H1 (cell line): ENCODE data around the gene HLA-DPA1. TPM values are rescaled to one million over a fixed set of nuclear protein-coding genes. Genes with fewer than 3 reads are reported as not detected.

Experiments
- CTCF ChIA-PET: fragments of 300-600 bp; sonication (Branson Sonifier 250); formaldehyde crosslinking; loops from one replicate; lab custom pipeline; 2021; ENCODE audit not compliant: partially characterized antibody; lab: Charles Lee
- POLR2A ChIA-PET: fragments of 300-600 bp; sonication (Branson Sonifier 250); formaldehyde crosslinking; loops from one replicate; lab custom pipeline; 2021; ENCODE audit warnings: inconsistent platforms; ENCODE audit not compliant: partially characterized antibody; lab: Charles Lee
- DNase-seq, 2 experiments: peaks; one replicate each; pipeline versions ENCODE4 v3.0.0 to v3.0.0-alpha.2; 2010 to 2022; ENCODE audit warnings: low spot score in 2 of 2, low read depth in 1 of 2, mixed read lengths in 1 of 2
- FAIRE-seq: peaks from 2 replicates; lab custom pipeline; 2011; peaks lifted over from hg19 to GRCh38; lab: Jason Lieb, UNC
- H2AFZ ChIP-seq: 2 replicates; pipeline ENCODE4 v1.8.1; 2012; ENCODE audit warnings: low read length, inconsistent platforms
- H2AK5ac ChIP-seq: 2 replicates; pipeline ENCODE4 v1.6.1; 2013; ENCODE audit warnings: low read depth, low read length
- H2BK120ac ChIP-seq: replicated peaks from 2 replicates; pipeline ENCODE3; 2013; ENCODE audit warnings: low read depth, low read length, inconsistent platforms
- H2BK12ac ChIP-seq: 2 replicates; pipeline ENCODE4 v1.6.1; 2013; ENCODE audit warnings: low read depth, low read length
- H2BK15ac ChIP-seq: 2 replicates; pipeline ENCODE4 v1.6.1; 2013; ENCODE audit warnings: low read length
- H2BK20ac ChIP-seq: 2 replicates; pipeline ENCODE4 v1.6.1; 2013; ENCODE audit warnings: low read length
- H2BK5ac ChIP-seq: 2 replicates; pipeline ENCODE4 v1.6.1; 2013; ENCODE audit warnings: low read depth, low read length
- H3K14ac ChIP-seq: 2 replicates; pipeline ENCODE4 v1.6.1; 2013; ENCODE audit warnings: inconsistent platforms; ENCODE audit not compliant: insufficient read length
- H3K18ac ChIP-seq: 2 replicates; pipeline ENCODE4 v1.6.1; 2013; ENCODE audit warnings: low read length; ENCODE audit errors: extremely low read depth
- H3K23ac ChIP-seq: 2 replicates; pipeline ENCODE4 v1.6.1; 2013; ENCODE audit warnings: inconsistent platforms; ENCODE audit not compliant: insufficient read length
- H3K23me2 ChIP-seq: 2 replicates; pipeline ENCODE4 v1.6.1; 2013; ENCODE audit warnings: low read depth, low read length
- H3K27ac ChIP-seq: 2 replicates; pipeline ENCODE4 v1.6.1; 2011; ENCODE audit warnings: low read depth, low read length, inconsistent platforms
- H3K27me3 ChIP-seq, 4 experiments: replicated peaks in 1 of 4; 1 replicate in 1 of 4; 2 replicates in 3 of 4; pipeline versions ENCODE4 v1.6.1 to v1.8.1; 2011 to 2013; ENCODE audit warnings: low read length in 3 of 4, mild to moderate bottlenecking in 3 of 4, inconsistent platforms in 2 of 4, mixed read lengths in 2 of 4, moderate library complexity in 1 of 4; ENCODE audit not compliant: control insufficient read depth in 3 of 4, insufficient read depth in 3 of 4; ENCODE audit errors: extremely low read depth in 1 of 4
- H3K36me3 ChIP-seq, 4 experiments: 2 replicates each; pipeline versions ENCODE4 v1.6.1 to v1.8.1; 2011 to 2013; ENCODE audit warnings: mild to moderate bottlenecking in 4 of 4, low read length in 3 of 4, moderate library complexity in 2 of 4, control low read depth in 1 of 4, inconsistent platforms in 1 of 4; ENCODE audit not compliant: insufficient read depth in 4 of 4, control insufficient read depth in 2 of 4
- H3K4ac ChIP-seq: replicated peaks from 2 replicates; pipeline ENCODE3; 2013; ENCODE audit warnings: low read length, low read depth, mixed read lengths, inconsistent platforms; ENCODE audit not compliant: insufficient read length
- H3K4me1 ChIP-seq, 4 experiments: replicated peaks in 1 of 4; 1 replicate in 1 of 4; 2 replicates in 3 of 4; pipeline versions ENCODE4 v1.6.1 to v1.8.1; 2011 to 2013; ENCODE audit warnings: low read length in 3 of 4, inconsistent platforms in 2 of 4, mixed read lengths in 1 of 4; ENCODE audit not compliant: insufficient read depth in 4 of 4, control insufficient read depth in 3 of 4
- H3K4me2 ChIP-seq, 2 experiments: 2 replicates each; pipeline versions ENCODE4 v1.6.1 to v1.8.1; 2011 to 2013; ENCODE audit warnings: low read depth in 2 of 2, low read length in 2 of 2, control low read depth in 1 of 2, inconsistent platforms in 1 of 2, mild to moderate bottlenecking in 1 of 2; ENCODE audit not compliant: insufficient read depth in 1 of 2
- H3K4me3 ChIP-seq, 4 experiments: fragments of 200-600, 300-600 bp in 1 of 4; sonication (generic), shearing (Covaris generic), sonication (Bioruptor Twin) in 1 of 4; 2 replicates each; pipeline versions ENCODE4 v1.5.1 to v1.8.1; 2011 to 2016; ENCODE audit warnings: low read length in 4 of 4, low read depth in 3 of 4, control low read depth in 2 of 4, inconsistent platforms in 2 of 4, mild to moderate bottlenecking in 2 of 4, mixed read lengths in 1 of 4, moderate library complexity in 1 of 4; ENCODE audit not compliant: insufficient read depth in 2 of 4; ENCODE audit errors: extremely low read depth in 1 of 4
- H3K56ac ChIP-seq: replicated peaks from 2 replicates; pipeline ENCODE3; 2013; ENCODE audit warnings: low read depth, mild to moderate bottlenecking, mixed read lengths, low read length, inconsistent platforms; ENCODE audit not compliant: insufficient read length
- H3K79me1 ChIP-seq: 2 replicates; pipeline ENCODE4 v1.6.1; 2013; ENCODE audit warnings: low read depth, low read length, control low read depth
- H3K79me2 ChIP-seq, 2 experiments: 2 replicates each; pipeline versions ENCODE4 v1.6.1 to v1.8.1; 2012 to 2013; ENCODE audit warnings: low read length in 2 of 2, mild to moderate bottlenecking in 2 of 2, inconsistent platforms in 1 of 2; ENCODE audit not compliant: insufficient read depth in 2 of 2, control insufficient read depth in 1 of 2
- H3K9ac ChIP-seq, 4 experiments: replicated peaks in 1 of 4; 1 replicate in 1 of 4; 2 replicates in 3 of 4; pipeline versions ENCODE4 v1.6.1 to v1.8.1; 2011 to 2013; ENCODE audit warnings: low read depth in 3 of 4, low read length in 3 of 4, control low read depth in 2 of 4, mild to moderate bottlenecking in 2 of 4, moderate library complexity in 2 of 4, inconsistent platforms in 1 of 4; ENCODE audit errors: extremely low read depth in 1 of 4
- H3K9me3 ChIP-seq, 2 experiments: 2 replicates each; pipeline versions ENCODE4 v1.6.1 to v1.8.1; 2012 to 2013; ENCODE audit warnings: mild to moderate bottlenecking in 2 of 2, moderate library complexity in 2 of 2, control low read depth in 1 of 2, inconsistent platforms in 1 of 2, low read depth in 1 of 2, low read length in 1 of 2, mixed read lengths in 1 of 2; ENCODE audit not compliant: insufficient read depth in 2 of 2
- H4K20me1 ChIP-seq, 2 experiments: replicated peaks in 1 of 2; 2 replicates each; pipeline versions ENCODE3 to v1.8.1; 2011 to 2013; ENCODE audit warnings: inconsistent platforms in 2 of 2, low read length in 2 of 2, mild to moderate bottlenecking in 1 of 2; ENCODE audit not compliant: insufficient read depth in 2 of 2, control insufficient read depth in 1 of 2
- H4K5ac ChIP-seq: 2 replicates; pipeline ENCODE4 v1.6.1; 2013; ENCODE audit warnings: low read length, low read depth, mixed read lengths, inconsistent platforms; ENCODE audit not compliant: insufficient read length
- H4K8ac ChIP-seq: 2 replicates; pipeline ENCODE4 v1.8.0; 2013; ENCODE audit warnings: mild to moderate bottlenecking, moderate library complexity, low read length, inconsistent platforms; ENCODE audit not compliant: insufficient read depth; ENCODE audit errors: extremely low read depth
- H4K91ac ChIP-seq: replicated peaks from 2 replicates; pipeline ENCODE3; 2013; ENCODE audit warnings: low read length, mixed read lengths, inconsistent platforms; ENCODE audit not compliant: insufficient read length
- EZH2 ChIP-seq: fragments of 200-600 bp; sonication (generic); IDR thresholded peaks from 2 replicates; pipeline ENCODE4 v1.7.1; 2012; ENCODE audit warnings: low read depth, mild to moderate bottlenecking, moderate library complexity, low read length, inconsistent platforms; ENCODE audit not compliant: severe bottlenecking
- MAX ChIP-seq: IDR thresholded peaks from 2 replicates; pipeline ENCODE4 v1.6.1; 2012; ENCODE audit warnings: inconsistent platforms
- POLR2A ChIP-seq, 2 experiments: IDR thresholded peaks; 1 replicate in 1 of 2; 2 replicates in 1 of 2; pipeline ENCODE4 v1.6.1; 2011; ENCODE audit warnings: low read depth in 2 of 2, low read length in 2 of 2, mild to moderate bottlenecking in 2 of 2; ENCODE audit errors: control extremely low read depth in 1 of 2
- POLR2AphosphoS5 ChIP-seq: IDR thresholded peaks from 2 replicates; pipeline ENCODE4 v1.6.1; 2011; ENCODE audit warnings: low read depth, low read length
- SAP30 ChIP-seq: fragments of 300-600 bp; sonication (generic); IDR thresholded peaks from 2 replicates; pipeline ENCODE4 v1.7.1; 2012; ENCODE audit warnings: low read length, moderate library complexity, mild to moderate bottlenecking, inconsistent platforms; ENCODE audit not compliant: insufficient read depth, insufficient replicate concordance
- SIN3A ChIP-seq, 2 experiments: IDR thresholded peaks in 1 of 2; conservative IDR thresholded peaks in 1 of 2; 2 replicates each; pipeline ENCODE4 v1.6.1; 2011 to 2012; ENCODE audit warnings: low read length in 2 of 2, improper control_type of control experiment in 1 of 2, low read depth in 1 of 2, mild to moderate bottlenecking in 1 of 2
- SIX5 ChIP-seq: IDR thresholded peaks from 2 replicates; pipeline ENCODE4 v1.6.1; 2011; ENCODE audit warnings: mild to moderate bottlenecking, low read depth, low read length
- WGBS, 2 experiments: shearing (Covaris generic) in 1 of 2; methylation state at CpG; one replicate each; pipeline versions ENCODE4 v1.1.6 to v1.1.7; 2013 to 2015; ENCODE audit warnings: low lambda C conversion rate in 2 of 2, mixed read lengths in 2 of 2, inconsistent platforms in 1 of 2, low coverage in 1 of 2, missing lambda C conversion rate in 1 of 2; ENCODE audit not compliant: insufficient replicate concordance in 2 of 2, insufficient coverage in 1 of 2, insufficient read length in 1 of 2; ENCODE audit errors: extremely low coverage in 1 of 2, missing lambda C conversion rate in 1 of 2; 5-methylcytosine and 5-hydroxymethylcytosine counted together
- polyA plus RNA-seq, 7 experiments: library from polyadenylated mRNA; depleted of rRNA in 3 of 7; stranded (reverse) in 5 of 7; unstranded in 2 of 7; fragments of >200 nt in 5 of 7; fragments of 200-250 nt in 2 of 7; gene quantifications; 1 replicate in 5 of 7; 2 replicates in 1 of 7; 4 replicates in 1 of 7; pipeline versions ENCODE4 v1.2.1 to v1.2.3, GENCODE V29; 2011 to 2013; ENCODE audit warnings: missing spikeins in 2 of 7, mixed read lengths in 2 of 7
- total RNA-seq: library from RNA; stranded (reverse); fragmentation: NEBNext Ultra II Directional; extraction: Animal tissue kit (Norgen Biotek cat#: 25700); gene quantifications from 2 replicates; pipeline ENCODE4 v1.2.1, GENCODE V29; 2021
- TF ChIP-seq, protein P1 (sequence below): IDR thresholded peaks from 2 replicates; pipeline ENCODE4 v1.6.1; 2012; ENCODE audit warnings: low read length, inconsistent platforms

Gene HLA-DPA1
- total and polyA plus RNA-seq, 2 of the 8 experiments (the other 6 are each of a cell fraction or from before 2014, with no cell fraction given): 6.2 to 13.1 TPM

GRCh38 chr6:33116417-33116816 lies 43.0 kb upstream of the HLA-DPA1 start:
- POLR2A ChIA-PET: interaction anchor here (0.6 to 6.6 kb wide), 25 partner anchors 9 to 162 kb away, joined by 3 to 113 read pairs (median 8); partner anchors contain the start of genes B3GALT4, BRD2, HLA-DOA and HLA-DPA1
- Histone ChIP-seq H2AFZ (no peak overlapping the region), H3K27ac (peak overlapping the region; percentile 98)

More at GRCh38 chr6:33116417-33116816, 43.0 kb upstream of the HLA-DPA1 start:
- H3K79me2 ChIP-seq: peaks cover 11 to 33% of the 10 kb centered on the region in 2 experiments; a peak in 3 of 4 replicates
- no peak overlapping the region for H4K8ac ChIP-seq
- no peaks in the 10 kb centered on the region for H3K27me3 ChIP-seq
- peak overlapping the region; percentile 98 for H2BK12ac ChIP-seq
- peaks cover 2 to 21% (median 9%) of the 10 kb centered on the region in 4 experiments; a peak in 6 of 7 replicates for H3K4me1 ChIP-seq
- no peaks in the 10 kb centered on the region for H3K9me3 ChIP-seq
- FAIRE-seq (no peak), DNase-seq (peak; percentile 46 to 70)
- peak overlapping the region; percentile 27 for H2BK120ac ChIP-seq
- H4K91ac ChIP-seq: peak overlapping the region; percentile 6
- no peak overlapping the region for H3K23ac ChIP-seq
- H4K20me1 ChIP-seq: no peaks in the 10 kb centered on the region
- peak overlapping the region; percentile 2; the same call in 1 of the 2 replicates for H2BK20ac ChIP-seq
- peak overlapping the region; percentile 7 for H4K5ac ChIP-seq
- CTCF ChIA-PET: interaction anchor here (0.7 to 2.9 kb wide), 13 partner anchors 8 to 116 kb away, joined by 3 to 13 read pairs (median 5); no protein-coding TSS in a partner anchor
- no peak overlapping the region for H3K14ac ChIP-seq
- peak overlapping the region; percentile 100 for H2BK5ac ChIP-seq
- H3K79me1 ChIP-seq: no peaks in the 10 kb centered on the region
- H3K4me2 ChIP-seq: peak overlapping the region; percentile 80 to 97
- peak overlapping the region; percentile 91 for H3K18ac ChIP-seq
- TF ChIP-seq MAX: peak; percentile 11; the same call in 1 of the 2 replicates
- TF ChIP-seq SAP30: peak; percentile 30
- peak in 1 of 2 experiments; percentile 31; a peak in 1 of 3 replicates for TF ChIP-seq POLR2A (IDR thresholded peaks at IDR 0.05; ENCODE audit: control extremely low read depth in 1 of 2, low read depth in 2 of 2, low read length in 2 of 2)
- no peak for TF ChIP-seq EZH2
- TF ChIP-seq, protein P1, sequence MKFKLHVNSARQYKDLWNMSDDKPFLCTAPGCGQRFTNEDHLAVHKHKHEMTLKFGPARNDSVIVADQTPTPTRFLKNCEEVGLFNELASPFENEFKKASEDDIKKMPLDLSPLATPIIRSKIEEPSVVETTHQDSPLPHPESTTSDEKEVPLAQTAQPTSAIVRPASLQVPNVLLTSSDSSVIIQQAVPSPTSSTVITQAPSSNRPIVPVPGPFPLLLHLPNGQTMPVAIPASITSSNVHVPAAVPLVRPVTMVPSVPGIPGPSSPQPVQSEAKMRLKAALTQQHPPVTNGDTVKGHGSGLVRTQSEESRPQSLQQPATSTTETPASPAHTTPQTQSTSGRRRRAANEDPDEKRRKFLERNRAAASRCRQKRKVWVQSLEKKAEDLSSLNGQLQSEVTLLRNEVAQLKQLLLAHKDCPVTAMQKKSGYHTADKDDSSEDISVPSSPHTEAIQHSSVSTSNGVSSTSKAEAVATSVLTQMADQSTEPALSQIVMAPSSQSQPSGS: 0 out of 2 replicates have a peak, but pooled peaks have one; percentile 60
- TF ChIP-seq SIN3A (conservative IDR thresholded peaks at IDR 0.05 in 1 of 2, IDR thresholded peaks at IDR 0.05 in 1 of 2; ENCODE audit: low read depth in 1 of 2, low read length in 2 of 2): peak; percentile 52 to 79; a peak in 2 of 4 replicates
- TF ChIP-seq POLR2AphosphoS5: 0 out of 2 replicates have a peak, but pooled peaks have one; percentile 69
- no peak for TF ChIP-seq SIX5
- peak overlapping the region; percentile 8 for H3K4ac ChIP-seq
- H3K56ac ChIP-seq: peak overlapping the region; percentile 96
- WGBS, 2 experiments: 2% methylated on average over 6 of the region's 6 CpGs; no CpG with 5 or more reads in 1 of the 2 experiments
- H2BK15ac ChIP-seq: peak overlapping the region; percentile 95; the same call in 1 of the 2 replicates
- H2AK5ac ChIP-seq: no peak overlapping the region; the same call in 1 of the 2 replicates
- peaks cover 10% of the 10 kb centered on the region for H3K23me2 ChIP-seq
- H3K36me3 ChIP-seq: no peaks in the 10 kb centered on the region
- H3K9ac ChIP-seq: peak overlapping the region in 3 of 4 experiments; percentile 79 to 97 (median 93); a peak in 6 of 7 replicates
- H3K4me3 ChIP-seq: peak overlapping the region; percentile 82 to 96 (median 92)
